Endothelial cell of umbilical vein (primary cell): ENCODE data around the gene USP7. TPM values are rescaled to one million over a fixed set of nuclear protein-coding genes. Genes with fewer than 3 reads are reported as not detected.
A peak's percentile ranks its signal among the peaks of the same experiment; 100 is the strongest.

Source experiments
- BruUV-seq: library from RNA; stranded (reverse); fragments of 400-500 nt; replicated peaks from 2 replicates; lab custom pipeline; 2021; lab: Mats Ljungman, UMichigan
- CTCF ChIA-PET: fragments of 300-600, 350-600 bp; sonication (Branson Sonifier 250); formaldehyde crosslinking; loops from one replicate; lab custom pipeline; 2021; ENCODE audit warnings: antibody characterized with exemption, inconsistent platforms; lab: Charles Lee
- POLR2A ChIA-PET: fragments of 300-600, 350-600 bp; sonication (Branson Sonifier 250); formaldehyde crosslinking; loops from one replicate; lab custom pipeline; 2021; ENCODE audit warnings: antibody characterized with exemption, inconsistent platforms; lab: Charles Lee
- DNase-seq: peaks from one replicate; pipeline ENCODE4 v3.0.0-alpha.2; 2011; ENCODE audit warnings: low read depth, low spot score
- FAIRE-seq: peaks from 2 replicates; lab custom pipeline; 2011; peaks lifted over from hg19 to GRCh38; lab: Jason Lieb, UNC
- H2AFZ ChIP-seq: 2 replicates; pipeline ENCODE4 v1.6.0; 2012; ENCODE audit warnings: low read depth, low read length, control low read depth, inconsistent platforms
- H3K27ac ChIP-seq: 2 replicates; pipeline ENCODE4 v1.5.1; 2011; ENCODE audit warnings: low read depth, mild to moderate bottlenecking, control low read depth, low read length, moderate library complexity; ENCODE audit not compliant: insufficient read depth
- H3K27me3 ChIP-seq, 2 experiments: 2 replicates each; pipeline versions ENCODE4 v1.6.0 to v1.6.1; 2011; ENCODE audit warnings: low read length in 2 of 2, mixed read lengths in 1 of 2; ENCODE audit not compliant: control insufficient read depth in 2 of 2, insufficient read depth in 2 of 2
- H3K36me3 ChIP-seq, 2 experiments: 2 replicates in 1 of 2; 3 replicates in 1 of 2; pipeline ENCODE4 v1.5.1; 2011; ENCODE audit warnings: low read length in 2 of 2, mild to moderate bottlenecking in 1 of 2, moderate library complexity in 1 of 2; ENCODE audit not compliant: control insufficient read depth in 2 of 2, insufficient read depth in 2 of 2; ENCODE audit errors: extremely low read depth in 1 of 2
- H3K4me1 ChIP-seq: 3 replicates; pipeline ENCODE4 v1.5.1; 2011; ENCODE audit warnings: mild to moderate bottlenecking, low read length; ENCODE audit not compliant: control insufficient read depth, insufficient read depth; ENCODE audit errors: extremely low read depth
- H3K4me2 ChIP-seq: 2 replicates; pipeline ENCODE4 v1.6.1; 2011; ENCODE audit warnings: low read length, control low read depth, mixed read lengths; ENCODE audit not compliant: insufficient read depth
- H3K4me3 ChIP-seq, 3 experiments: fragments of 200-600 bp in 1 of 3; sonication (generic), shearing (Covaris generic) in 1 of 3; replicated peaks in 1 of 3; 2 replicates each; pipeline ENCODE4 v1.5.1; 2011 to 2016; ENCODE audit warnings: control low read depth in 3 of 3, low read length in 3 of 3, mild to moderate bottlenecking in 2 of 3, inconsistent platforms in 1 of 3, low read depth in 1 of 3, moderate library complexity in 1 of 3; ENCODE audit not compliant: insufficient read depth in 1 of 3
- H3K79me2 ChIP-seq: 2 replicates; pipeline ENCODE4 v1.6.0; 2012; ENCODE audit warnings: low read length, inconsistent platforms; ENCODE audit not compliant: control insufficient read depth, insufficient read depth
- H3K9ac ChIP-seq: replicated peaks from 2 replicates; pipeline ENCODE3; 2011; ENCODE audit warnings: low read length, control low read depth; ENCODE audit not compliant: insufficient read depth; ENCODE audit errors: extremely low read depth
- H3K9me1 ChIP-seq: replicated peaks from 3 replicates; pipeline ENCODE4 v1.6.0; 2011; ENCODE audit warnings: mild to moderate bottlenecking, low read length; ENCODE audit not compliant: control insufficient read depth, insufficient read depth; ENCODE audit errors: extremely low read depth
- H3K9me3 ChIP-seq: replicated peaks from 2 replicates; pipeline ENCODE4 v1.5.1; 2012; ENCODE audit warnings: low read length, inconsistent platforms; ENCODE audit not compliant: control insufficient read depth, insufficient read depth
- H4K20me1 ChIP-seq: replicated peaks from 2 replicates; pipeline ENCODE3; 2011; ENCODE audit warnings: mild to moderate bottlenecking, low read length; ENCODE audit not compliant: control insufficient read depth, insufficient read depth; ENCODE audit errors: extremely low read depth
- CTCF ChIP-seq, 2 donors: IDR thresholded peaks; 1 replicate in 1 of 2; 2 replicates in 1 of 2; pipeline ENCODE4 v1.5.1; 2011; ENCODE audit warnings: low read length in 2 of 2, mild to moderate bottlenecking in 2 of 2, moderate library complexity in 2 of 2, control low read depth in 1 of 2, inconsistent platforms in 1 of 2, low read depth in 1 of 2; ENCODE audit not compliant: insufficient read depth in 1 of 2; ENCODE audit errors: extremely low read depth in 1 of 2
- EZH2 ChIP-seq: IDR thresholded peaks from 2 replicates; pipeline ENCODE4 v1.6.1; 2012; ENCODE audit warnings: borderline replicate concordance, low read depth, mild to moderate bottlenecking, moderate library complexity, low read length, inconsistent platforms; ENCODE audit not compliant: severe bottlenecking
- FOS ChIP-seq: IDR thresholded peaks from 2 replicates; pipeline ENCODE4 v1.6.1; 2011; ENCODE audit warnings: mild to moderate bottlenecking, low read length, moderate library complexity, borderline replicate concordance; ENCODE audit not compliant: insufficient read depth
- JUN ChIP-seq: IDR thresholded peaks from 2 replicates; pipeline ENCODE4 v1.6.1; 2011; ENCODE audit warnings: borderline replicate concordance, low read depth; ENCODE audit not compliant: insufficient read length, insufficient read depth
- MAX ChIP-seq: IDR thresholded peaks from 2 replicates; pipeline ENCODE4 v1.6.1; 2011; ENCODE audit not compliant: insufficient read depth, insufficient read length
- MYC ChIP-seq: IDR thresholded peaks from one replicate; pipeline ENCODE4 v1.6.1; 2011; ENCODE audit warnings: mild to moderate bottlenecking, low read depth, low read length
- POLR2A ChIP-seq: IDR thresholded peaks from 2 replicates; pipeline ENCODE4 v1.6.1; 2012; ENCODE audit warnings: low read depth, mild to moderate bottlenecking, control low read depth, low read length
- POLR2AphosphoS5 ChIP-seq: IDR thresholded peaks from 2 replicates; pipeline ENCODE4 v1.6.1; 2012; ENCODE audit warnings: low read depth, mild to moderate bottlenecking, control low read depth, low read length, moderate library complexity; ENCODE audit not compliant: insufficient read depth
- dilution Hi-C: fragments of 300-500 bp; cut with MboI; formaldehyde crosslinking; loops from one replicate; pipeline ENCODE4 v1.15.0; 2019; ENCODE audit warnings: low sequenced_read_pairs; ENCODE audit not compliant: extremely low pct_ligation_motif_present
- intact Hi-C: fragments of 100-400 bp; cut with micrococcal nuclease; formaldehyde crosslinking; loops from one replicate; pipeline ENCODE4 v1.10.0; 2022
- polyA plus RNA-seq, 4 experiments: library from polyadenylated mRNA; depleted of rRNA in 3 of 4; stranded (reverse) in 3 of 4; unstranded in 1 of 4; fragments of >200 nt; gene quantifications; 2 replicates each; pipeline versions ENCODE4 v1.2.1 to v1.2.3, GENCODE V29; 2011 to 2012; ENCODE audit warnings: missing spikeins in 1 of 4
- total RNA-seq: library from RNA; stranded (reverse); gene quantifications from 2 replicates; pipeline ENCODE4 v1.2.3, GENCODE V29; 2021

Gene USP7
- total and polyA plus RNA-seq, 2 donors (not counting 3 experiments of a cell fraction or from before 2014, with no cell fraction given) = 17.7 to 130 TPM

- no peak overlapping the region for H3K4me2 ChIP-seq
- BruUV-seq = no TSS peak
- dilution Hi-C loops = no loop called here
- H3K27me3 ChIP-seq = no peaks in the 10 kb centered on the region
- H2AFZ ChIP-seq = no peak overlapping the region
- H3K36me3 ChIP-seq = no peaks in the 10 kb centered on the region
- H4K20me1 ChIP-seq = no peaks in the 10 kb centered on the region
- ChIA-PET POLR2A (no interaction called here), CTCF (interaction anchor here (0.9 to 1.7 kb wide), 2 partner anchors 10 to 12 kb away, joined by 5 to 7 read pairs; no protein-coding TSS in a partner anchor)
- FAIRE-seq (no peak), DNase-seq (no peak)
- H3K27ac ChIP-seq = no peak overlapping the region
- no peaks in the 10 kb centered on the region for H3K4me1 ChIP-seq
- H3K9ac ChIP-seq = no peak overlapping the region
- no peaks in the 10 kb centered on the region for H3K79me2 ChIP-seq
- TF ChIP-seq FOS = no peak
- no peak for TF ChIP-seq JUN
- no peak for TF ChIP-seq MAX
- TF ChIP-seq POLR2AphosphoS5 = no peak
- TF ChIP-seq MYC = no peak
- H3K9me3 ChIP-seq = no peaks in the 10 kb centered on the region
- no peak overlapping the region for H3K4me3 ChIP-seq
- intact Hi-C loops = no loop called here
- no peaks in the 10 kb centered on the region for H3K9me1 ChIP-seq
Measured at GRCh38 chr16:8996891-8997290, 33.2 kb upstream of the USP7 start.

GRCh38 chr16:8990445-8990844 is 26.7 kb upstream of the USP7 start:
- CTCF ChIA-PET = interaction anchor here (1.0 to 1.7 kb wide), 2 partner anchors 17 to 24 kb away, joined by 3 to 24 read pairs; no protein-coding TSS in a partner anchor
- FAIRE-seq = no peak
- Histone ChIP-seq H3K9me1 (no peaks in the 10 kb centered on the region), H3K4me1 (no peaks in the 10 kb centered on the region), H2AFZ (peak overlapping the region; percentile 26), H3K9ac (no peak overlapping the region), H3K9me3 (no peaks in the 10 kb centered on the region), H3K4me2 (no peak overlapping the region), H3K4me3 (no peak overlapping the region), H3K27ac (no peak overlapping the region), H4K20me1 (no peaks in the 10 kb centered on the region), H3K79me2 (no peaks in the 10 kb centered on the region), H3K36me3 (no peaks in the 10 kb centered on the region), H3K27me3 (no peaks in the 10 kb centered on the region)
- intact Hi-C loops = no loop called here
- no peak for TF ChIP-seq POLR2AphosphoS5
- TF ChIP-seq FOS = no peak
- no peak for TF ChIP-seq MAX
- no peak for TF ChIP-seq CTCF (IDR thresholded peaks at IDR 0.05; ENCODE audit: extremely low read depth in 1 of 2, insufficient read depth in 1 of 2, low read depth in 1 of 2, low read length in 2 of 2)
- TF ChIP-seq JUN = no peak
- no peak for TF ChIP-seq POLR2A
- TF ChIP-seq MYC = no peak
- TF ChIP-seq EZH2 = no peak
- no peak for DNase-seq
- POLR2A ChIA-PET = no interaction called here
- no TSS peak for BruUV-seq
- dilution Hi-C loops = no loop called here
